Measurements from ENCODE around the gene DPYD. TPM values are rescaled to one million over a fixed set of nuclear protein-coding genes. Genes with fewer than 3 reads are reported as not detected.

Gene DPYD
- total and polyA plus RNA-seq, 8 donors, result 2.7 to 24.5 (median 9.4) TPM

DNA sequence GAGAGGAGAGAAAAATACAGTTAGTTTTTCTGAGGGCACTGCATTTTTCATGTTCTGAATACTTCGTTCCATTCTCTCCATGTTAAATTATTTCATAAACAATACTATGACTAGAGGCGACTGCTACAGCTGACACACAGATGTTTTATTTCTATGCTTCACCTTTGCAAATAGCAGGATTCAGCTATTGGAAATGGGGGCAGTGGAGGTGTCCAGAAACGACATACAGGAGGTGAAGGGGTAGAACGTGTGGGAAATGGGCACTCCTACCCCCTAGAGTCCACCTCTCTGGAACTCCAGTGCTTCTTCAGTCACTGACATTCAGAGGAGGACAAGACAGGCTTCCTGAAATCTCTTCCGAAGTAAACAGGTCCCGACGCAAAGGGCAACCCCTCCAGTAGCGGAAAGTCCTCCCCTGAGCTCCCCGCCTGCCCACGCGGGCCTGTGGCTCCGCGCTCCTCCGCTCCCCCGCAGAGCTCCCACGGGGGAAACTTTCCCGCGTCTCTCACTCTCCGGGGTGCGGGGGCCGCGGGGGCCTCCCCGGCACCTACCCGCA, 480 bp downstream of the DPYD start:
- Histone ChIP-seq H3K4me1 (peaks cover 0 to 3% (median 0%) of the 10 kb centered on the region in 3 donors), H3K36me3 (no peaks in the 10 kb centered on the region), H3K27me3 (no peaks in the 10 kb centered on the region), H3K27ac (peak overlapping the region; percentile 77 to 93 (median 86)), H3K4me3 (peak overlapping the region; percentile 33 to 77 (median 66)), H3K9me3 (no peaks in the 10 kb centered on the region)
- ATAC-seq (peak; percentile 33 to 62 (median 54)), FAIRE-seq (no peak), DNase-seq (no peak)
- intact Hi-C loops (cut with DNase I), result no loop called here
- 1% methylated on average over 23 to 24 of the region's 24 CpGs for WGBS, 2 donors
- TF ChIP-seq, protein P1, sequence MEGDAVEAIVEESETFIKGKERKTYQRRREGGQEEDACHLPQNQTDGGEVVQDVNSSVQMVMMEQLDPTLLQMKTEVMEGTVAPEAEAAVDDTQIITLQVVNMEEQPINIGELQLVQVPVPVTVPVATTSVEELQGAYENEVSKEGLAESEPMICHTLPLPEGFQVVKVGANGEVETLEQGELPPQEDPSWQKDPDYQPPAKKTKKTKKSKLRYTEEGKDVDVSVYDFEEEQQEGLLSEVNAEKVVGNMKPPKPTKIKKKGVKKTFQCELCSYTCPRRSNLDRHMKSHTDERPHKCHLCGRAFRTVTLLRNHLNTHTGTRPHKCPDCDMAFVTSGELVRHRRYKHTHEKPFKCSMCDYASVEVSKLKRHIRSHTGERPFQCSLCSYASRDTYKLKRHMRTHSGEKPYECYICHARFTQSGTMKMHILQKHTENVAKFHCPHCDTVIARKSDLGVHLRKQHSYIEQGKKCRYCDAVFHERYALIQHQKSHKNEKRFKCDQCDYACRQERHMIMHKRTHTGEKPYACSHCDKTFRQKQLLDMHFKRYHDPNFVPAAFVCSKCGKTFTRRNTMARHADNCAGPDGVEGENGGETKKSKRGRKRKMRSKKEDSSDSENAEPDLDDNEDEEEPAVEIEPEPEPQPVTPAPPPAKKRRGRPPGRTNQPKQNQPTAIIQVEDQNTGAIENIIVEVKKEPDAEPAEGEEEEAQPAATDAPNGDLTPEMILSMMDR (IDR thresholded peaks at IDR 0.05), result no peak

DNA sequence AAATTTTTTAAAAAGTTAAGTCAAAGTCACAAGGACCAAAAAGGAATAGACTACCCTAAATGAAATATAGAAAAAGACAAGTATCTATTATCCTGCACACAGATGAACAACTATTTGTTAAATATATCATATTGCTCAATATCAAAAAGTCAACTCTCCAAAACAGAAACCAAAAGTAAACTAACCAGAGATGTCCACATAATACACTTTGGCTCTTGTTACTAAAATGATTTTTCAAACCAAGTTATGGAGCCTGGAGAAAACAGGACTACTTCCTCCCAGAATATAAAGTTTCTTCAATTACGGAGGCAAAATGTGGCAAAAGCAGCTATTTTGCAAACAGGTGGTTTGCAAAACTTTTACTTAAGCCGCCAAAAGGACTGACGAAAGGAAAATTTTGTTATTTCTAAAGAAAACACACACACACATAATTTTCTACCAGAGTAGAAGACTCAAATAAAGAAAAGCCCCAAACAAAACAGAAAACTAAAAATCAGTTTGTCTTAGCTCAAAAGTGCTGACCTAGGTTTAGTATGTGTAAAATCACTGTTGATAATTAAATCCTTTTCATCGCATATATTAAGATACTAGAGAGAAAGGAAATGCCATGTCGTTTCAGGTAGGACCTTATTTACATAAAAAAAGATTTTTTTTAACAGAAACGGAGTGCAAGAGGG, 1.1 kb downstream of the DPYD start:
- H3K9me3 ChIP-seq, result no peaks in the 10 kb centered on the region
- TF ChIP-seq, protein P1 (IDR thresholded peaks at IDR 0.05), result no peak
- peak in 3 of 4 donors; percentile 31 to 66 (median 40) for ATAC-seq
- no peaks in the 10 kb centered on the region for H3K36me3 ChIP-seq
- intact Hi-C loops (cut with DNase I), result no loop called here
- peak overlapping the region; percentile 77 to 93 (median 86) for H3K27ac ChIP-seq
- WGBS, 2 donors, result 13 to 16% methylated on average over 6 of the region's 6 CpGs
- peak overlapping the region; percentile 33 to 77 (median 66) for H3K4me3 ChIP-seq
- no peaks in the 10 kb centered on the region for H3K27me3 ChIP-seq
- DNase-seq, result no peak
- H3K4me1 ChIP-seq, result peaks cover 0 to 3% (median 0%) of the 10 kb centered on the region in 3 donors
- FAIRE-seq, result peak; percentile 85

DNA sequence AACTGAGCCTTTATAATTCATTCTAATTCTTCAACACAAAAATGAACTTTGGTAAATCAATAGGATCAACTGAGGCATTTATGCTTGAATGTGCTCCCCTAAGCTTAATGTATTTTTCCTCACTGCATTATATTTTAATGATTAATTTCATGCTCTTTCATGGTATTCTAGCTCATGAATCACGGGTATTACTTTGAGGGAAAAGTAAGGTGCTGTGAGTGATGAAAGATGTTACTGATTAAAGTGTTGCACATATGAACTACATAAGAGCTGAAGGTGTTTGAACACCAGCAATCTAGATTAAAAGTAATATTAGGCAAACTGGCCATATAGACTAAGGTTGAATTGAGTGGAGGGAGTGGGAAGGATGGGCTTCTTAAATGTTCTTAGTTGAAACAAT, 1.9 kb downstream of the DPYD start:
- DNase-seq (no peak), ATAC-seq (no peak), FAIRE-seq (peak; percentile 34)
- H3K27ac ChIP-seq, result no peak overlapping the region
- peaks cover 0 to 3% (median 0%) of the 10 kb centered on the region in 3 donors for H3K4me1 ChIP-seq
- no peaks in the 10 kb centered on the region for H3K27me3 ChIP-seq
- H3K9me3 ChIP-seq, result no peaks in the 10 kb centered on the region
- WGBS, 2 donors, result 49 to 54% methylated on average over 1 of the region's 1 CpG
- H3K36me3 ChIP-seq, result no peaks in the 10 kb centered on the region
- TF ChIP-seq, protein P1 (IDR thresholded peaks at IDR 0.05), result no peak
- peak overlapping the region in 1 of 4 donors; percentile 77 for H3K4me3 ChIP-seq
- intact Hi-C loops (cut with DNase I), result no loop called here

DNA sequence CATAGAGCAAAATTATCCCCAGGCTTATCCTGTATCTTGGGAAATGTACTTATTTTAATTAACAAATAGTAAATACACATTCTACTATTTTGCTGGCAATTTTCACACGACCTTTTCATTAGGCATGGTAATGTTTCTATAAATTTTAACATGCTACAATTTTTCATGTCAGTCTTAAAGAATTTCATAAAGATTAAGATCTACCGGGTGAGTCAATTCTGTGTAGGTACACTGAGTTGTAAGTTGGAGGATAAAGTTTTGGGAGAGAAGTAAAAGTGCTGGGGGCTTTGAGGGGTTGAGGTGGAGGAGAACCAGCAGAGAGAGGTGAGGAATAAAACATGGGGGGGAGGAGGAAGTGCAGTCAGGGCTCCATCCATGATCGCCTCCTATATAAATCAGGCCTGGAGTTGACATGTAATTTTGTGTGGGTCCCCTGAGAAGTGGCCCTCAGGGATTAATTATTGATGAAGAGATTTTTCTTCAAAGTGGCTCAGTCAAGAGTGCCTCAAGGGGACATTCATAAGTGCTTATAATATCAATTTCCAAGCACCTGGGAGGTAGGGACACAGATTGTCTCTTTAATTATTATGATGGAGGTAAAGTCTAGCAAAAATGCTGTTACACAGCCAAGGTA, 7.2 kb downstream of the DPYD start:
- H3K27me3 ChIP-seq, result no peaks in the 10 kb centered on the region
- no peaks in the 10 kb centered on the region for H3K4me1 ChIP-seq
- WGBS, 2 donors, result 77% methylated on average over 3 of the region's 3 CpGs
- intact Hi-C loops (cut with DNase I), result no loop called here
- H3K27ac ChIP-seq, result no peak overlapping the region
- TF ChIP-seq, protein P1 (IDR thresholded peaks at IDR 0.05), result no peak
- no peak overlapping the region for H3K4me3 ChIP-seq
- H3K36me3 ChIP-seq, result no peaks in the 10 kb centered on the region
- ATAC-seq (no peak), DNase-seq (no peak), FAIRE-seq (no peak)
- no peaks in the 10 kb centered on the region for H3K9me3 ChIP-seq

Measured in pancreas (tissue), 10 donors.